WERI-Rb-1 (cell line): ENCODE measurements around the gene CABCOCO1.

ENCODE experiments used
- DNase-seq: peaks from one replicate; pipeline ENCODE4 v3.0.0-alpha.2; 2020
- H3K27ac ChIP-seq: fragments of 250-450 bp; sonication (Bioruptor Pico); 2 replicates; pipeline ENCODE4 v1.5.1; 2020; ENCODE audit warnings: mild to moderate bottlenecking, moderate library complexity
- H3K27me3 ChIP-seq: fragments of 250-450 bp; sonication (Bioruptor Pico); 2 replicates; pipeline ENCODE4 v1.5.1; 2021; ENCODE audit warnings: mild to moderate bottlenecking, low read depth, moderate library complexity; ENCODE audit not compliant: insufficient read depth, severe bottlenecking
- H3K36me3 ChIP-seq: fragments of 250-450 bp; sonication (Bioruptor Pico); 2 replicates; pipeline ENCODE4 v1.5.1; 2020; ENCODE audit warnings: mild to moderate bottlenecking, moderate library complexity
- H3K4me3 ChIP-seq: 2 replicates; pipeline ENCODE4 v1.5.1; 2011; ENCODE audit warnings: low read depth, mild to moderate bottlenecking, control low read depth, low read length
- H3K9me3 ChIP-seq: fragments of 250-450 bp; sonication (Bioruptor Pico); 2 replicates; pipeline ENCODE4 v1.5.1; 2021; ENCODE audit warnings: mild to moderate bottlenecking, moderate library complexity; ENCODE audit not compliant: severe bottlenecking
- CTCF ChIP-seq: IDR thresholded peaks from 2 replicates; pipeline ENCODE4 v1.5.1; 2011; ENCODE audit warnings: low read depth, mild to moderate bottlenecking, control low read depth, inconsistent platforms, low read length

Gene CABCOCO1

GRCh38 chr10:61757525-61758397 lies 95.0 kb downstream of the CABCOCO1 start:
- no peak overlapping the region for H3K4me3 ChIP-seq
- no peak for TF ChIP-seq CTCF
- DNase-seq, result no peak
- H3K27me3 ChIP-seq, result no peaks in the 10 kb centered on the region
- H3K9me3 ChIP-seq, result no peaks in the 10 kb centered on the region
- H3K36me3 ChIP-seq, result no peaks in the 10 kb centered on the region
- H3K27ac ChIP-seq, result no peak overlapping the region

GRCh38 chr10:61758433-61758832 lies 95.7 kb downstream of the CABCOCO1 start:
- Histone ChIP-seq H3K4me3 (no peak overlapping the region), H3K9me3 (no peaks in the 10 kb centered on the region), H3K36me3 (no peaks in the 10 kb centered on the region), H3K27ac (no peak overlapping the region), H3K27me3 (no peaks in the 10 kb centered on the region)
- no peak for TF ChIP-seq CTCF
- no peak for DNase-seq

- Histone ChIP-seq H3K36me3 (no peaks in the 10 kb centered on the region), H3K27me3 (no peaks in the 10 kb centered on the region), H3K4me3 (no peak overlapping the region), H3K9me3 (no peaks in the 10 kb centered on the region), H3K27ac (no peak overlapping the region)
- TF ChIP-seq CTCF, result no peak
- DNase-seq, result no peak
Observed at GRCh38 chr10:61759751-61760150, 97.0 kb downstream of the CABCOCO1 start.

- no peak overlapping the region for H3K27ac ChIP-seq
Observed at GRCh38 chr10:61760943-61761824, 98.5 kb downstream of the CABCOCO1 start.

GRCh38 chr10:61761825-61762217 lies 99.1 kb downstream of the CABCOCO1 start:
- no peak for TF ChIP-seq CTCF
- no peak for DNase-seq
- no peak overlapping the region for H3K4me3 ChIP-seq

More at GRCh38 chr10:61760943-61761824, 98.5 kb downstream of the CABCOCO1 start:
- TF ChIP-seq CTCF, result no peak
- no peaks in the 10 kb centered on the region for H3K36me3 ChIP-seq
- no peaks in the 10 kb centered on the region for H3K27me3 ChIP-seq
- no peak overlapping the region for H3K4me3 ChIP-seq
- no peaks in the 10 kb centered on the region for H3K9me3 ChIP-seq
- DNase-seq, result no peak

More at GRCh38 chr10:61761825-61762217, 99.1 kb downstream of the CABCOCO1 start:
- no peaks in the 10 kb centered on the region for H3K27me3 ChIP-seq
- H3K36me3 ChIP-seq, result no peaks in the 10 kb centered on the region
- no peaks in the 10 kb centered on the region for H3K9me3 ChIP-seq
- H3K27ac ChIP-seq, result no peak overlapping the region
